Fibroblast of lung (primary cell): ENCODE measurements around the gene HSD3B7.

Source experiments
- EZH2 ChIP-seq: IDR thresholded peaks from 2 replicates; pipeline ENCODE4 v1.5.1; 2012; ENCODE audit warnings: low read length, control low read depth, mild to moderate bottlenecking; ENCODE audit errors: missing control alignments
- TF ChIP-seq, protein P1 (sequence below), 2 donors: IDR thresholded peaks in 1 of 2; conservative IDR thresholded peaks in 1 of 2; 1 replicate in 1 of 2; 2 replicates in 1 of 2; pipeline ENCODE4 v1.5.1; 2011 to 2012; ENCODE audit warnings: low read length in 2 of 2, control low read depth in 1 of 2, inconsistent platforms in 1 of 2, low read depth in 1 of 2, mild to moderate bottlenecking in 1 of 2

DNA sequence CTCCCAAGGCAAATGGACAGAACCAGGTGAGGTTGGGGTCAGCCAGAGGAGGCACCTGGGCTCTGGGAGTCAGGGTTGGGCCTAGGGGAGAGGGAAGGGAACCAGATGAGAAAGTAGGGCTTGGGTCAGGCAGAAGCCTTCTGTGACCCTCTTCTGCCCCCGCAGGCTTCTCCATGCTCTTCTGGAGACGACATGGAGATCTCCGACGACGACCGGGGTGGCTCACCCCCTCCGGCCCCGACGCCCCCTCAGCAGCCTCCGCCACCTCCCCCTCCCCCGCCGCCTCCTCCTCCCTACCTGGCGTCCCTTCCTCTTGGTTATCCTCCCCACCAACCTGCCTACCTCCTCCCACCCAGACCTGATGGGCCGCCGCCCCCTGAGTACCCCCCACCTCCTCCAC lies 19.6 kb upstream of the HSD3B7 start:
- TF ChIP-seq, protein P1, sequence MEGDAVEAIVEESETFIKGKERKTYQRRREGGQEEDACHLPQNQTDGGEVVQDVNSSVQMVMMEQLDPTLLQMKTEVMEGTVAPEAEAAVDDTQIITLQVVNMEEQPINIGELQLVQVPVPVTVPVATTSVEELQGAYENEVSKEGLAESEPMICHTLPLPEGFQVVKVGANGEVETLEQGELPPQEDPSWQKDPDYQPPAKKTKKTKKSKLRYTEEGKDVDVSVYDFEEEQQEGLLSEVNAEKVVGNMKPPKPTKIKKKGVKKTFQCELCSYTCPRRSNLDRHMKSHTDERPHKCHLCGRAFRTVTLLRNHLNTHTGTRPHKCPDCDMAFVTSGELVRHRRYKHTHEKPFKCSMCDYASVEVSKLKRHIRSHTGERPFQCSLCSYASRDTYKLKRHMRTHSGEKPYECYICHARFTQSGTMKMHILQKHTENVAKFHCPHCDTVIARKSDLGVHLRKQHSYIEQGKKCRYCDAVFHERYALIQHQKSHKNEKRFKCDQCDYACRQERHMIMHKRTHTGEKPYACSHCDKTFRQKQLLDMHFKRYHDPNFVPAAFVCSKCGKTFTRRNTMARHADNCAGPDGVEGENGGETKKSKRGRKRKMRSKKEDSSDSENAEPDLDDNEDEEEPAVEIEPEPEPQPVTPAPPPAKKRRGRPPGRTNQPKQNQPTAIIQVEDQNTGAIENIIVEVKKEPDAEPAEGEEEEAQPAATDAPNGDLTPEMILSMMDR (conservative IDR thresholded peaks at IDR 0.05 in 1 of 2, IDR thresholded peaks at IDR 0.05 in 1 of 2; ENCODE audit: low read depth in 1 of 2, low read length in 2 of 2) = no peak
- TF ChIP-seq EZH2 = no peak
